GM10847 (cell line): Measurements from ENCODE around the gene HMGB3.

Source experiments
- POLR2A ChIP-seq: IDR thresholded peaks from 2 replicates; pipeline ENCODE4 v1.6.1; 2011; ENCODE audit not compliant: insufficient read length; ENCODE audit errors: extremely low read depth

HMGB3 gene

DNA sequence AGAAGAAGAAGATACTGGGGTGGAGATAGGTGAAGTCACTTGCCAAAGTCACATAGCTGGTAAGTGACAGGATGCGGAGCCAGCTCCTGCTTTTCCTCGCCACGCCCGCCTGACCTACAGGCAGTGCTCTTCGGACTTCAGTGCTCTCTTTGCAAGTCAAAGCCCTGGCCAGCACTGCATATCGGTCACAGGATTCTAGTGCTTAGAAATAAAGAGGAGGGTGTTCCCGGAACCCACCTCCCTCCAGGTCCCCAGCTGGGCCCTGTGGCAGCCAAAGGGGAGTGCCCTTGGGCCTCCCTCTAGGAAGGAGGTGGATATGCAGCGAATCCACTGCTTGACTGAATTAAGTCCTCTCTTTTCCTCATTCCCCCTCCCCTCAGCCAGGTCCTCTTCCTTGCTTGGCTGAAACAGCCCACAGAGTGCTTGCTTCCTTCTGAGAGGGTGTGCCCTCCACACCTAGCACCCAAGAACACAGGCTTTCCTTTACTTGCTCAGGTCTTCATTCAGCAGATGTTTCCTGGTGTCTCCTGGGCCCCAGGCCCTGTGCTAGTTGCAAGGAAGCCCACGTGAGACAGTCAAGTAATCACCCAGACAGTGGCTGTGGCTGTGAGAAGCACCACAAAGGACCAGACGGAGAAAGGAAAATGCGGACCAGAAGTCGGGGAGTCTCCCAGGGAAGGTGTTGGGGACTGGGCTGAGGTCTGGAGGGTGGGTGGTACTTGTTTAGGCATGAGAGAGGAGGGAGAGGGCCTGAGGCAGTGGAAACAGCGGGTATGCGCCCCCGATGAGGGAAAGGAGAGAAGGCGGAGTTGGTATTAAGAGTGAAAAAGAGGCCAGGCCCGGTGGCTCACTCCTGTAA lies 14.0 kb upstream of the HMGB3 start:
- no peak for TF ChIP-seq POLR2A

DNA sequence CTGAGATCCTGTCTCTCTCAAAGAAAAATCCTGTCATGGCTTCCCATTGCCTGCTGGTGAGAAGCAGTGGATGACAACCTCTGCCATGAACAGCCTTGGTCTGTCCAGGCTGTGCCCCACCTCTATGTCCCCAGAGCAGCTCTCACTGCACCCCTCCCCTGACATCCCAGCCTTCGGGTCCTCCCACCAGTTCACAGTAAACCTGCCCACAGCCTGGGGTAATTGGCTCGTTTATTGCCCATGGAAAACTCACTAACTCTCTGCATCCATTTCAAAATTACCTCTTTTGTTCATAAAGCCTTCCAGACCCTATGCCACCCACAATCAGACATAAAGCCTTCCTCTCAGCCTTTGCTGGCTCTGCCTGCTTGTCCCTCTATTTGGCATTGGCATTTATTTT lies 10.7 kb upstream of the HMGB3 start:
- TF ChIP-seq POLR2A, result no peak

DNA sequence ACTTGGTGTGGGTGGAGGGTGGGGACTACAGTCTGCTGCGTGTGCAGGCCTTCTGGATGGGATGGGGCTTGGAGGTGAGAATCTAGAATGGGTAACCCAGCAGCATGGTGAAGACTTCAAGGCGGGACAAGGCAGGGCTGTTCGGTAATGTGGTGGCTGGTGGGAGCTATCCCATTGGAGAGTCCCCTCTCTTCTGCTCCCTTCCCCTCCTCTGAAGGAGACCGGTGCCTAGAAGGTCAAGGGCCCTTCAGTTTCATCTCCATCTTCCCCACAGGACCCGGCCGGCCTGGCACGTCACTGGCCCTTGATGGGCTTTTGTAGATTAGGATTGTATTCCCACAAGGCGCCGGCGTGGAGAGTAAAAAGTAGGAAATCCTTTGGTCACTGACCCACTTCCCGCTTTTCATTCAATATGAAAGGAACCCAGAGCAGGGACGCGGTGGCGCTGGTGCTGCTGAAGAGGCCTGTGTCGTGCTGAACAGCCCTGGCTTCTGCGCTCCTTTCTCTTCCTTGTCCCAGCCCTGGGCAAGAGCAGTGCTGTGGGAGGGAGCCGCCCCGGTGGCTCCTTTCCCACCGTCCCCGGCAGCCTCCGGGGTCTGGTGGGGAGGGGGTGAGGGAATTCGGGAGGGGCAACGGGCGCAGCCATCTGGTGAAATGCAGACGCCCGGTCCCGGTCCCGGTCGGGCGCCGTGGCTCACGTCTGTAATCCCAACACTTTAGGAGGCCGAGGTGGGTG lies 7.3 kb upstream of the HMGB3 start:
- TF ChIP-seq POLR2A, result no peak

DNA sequence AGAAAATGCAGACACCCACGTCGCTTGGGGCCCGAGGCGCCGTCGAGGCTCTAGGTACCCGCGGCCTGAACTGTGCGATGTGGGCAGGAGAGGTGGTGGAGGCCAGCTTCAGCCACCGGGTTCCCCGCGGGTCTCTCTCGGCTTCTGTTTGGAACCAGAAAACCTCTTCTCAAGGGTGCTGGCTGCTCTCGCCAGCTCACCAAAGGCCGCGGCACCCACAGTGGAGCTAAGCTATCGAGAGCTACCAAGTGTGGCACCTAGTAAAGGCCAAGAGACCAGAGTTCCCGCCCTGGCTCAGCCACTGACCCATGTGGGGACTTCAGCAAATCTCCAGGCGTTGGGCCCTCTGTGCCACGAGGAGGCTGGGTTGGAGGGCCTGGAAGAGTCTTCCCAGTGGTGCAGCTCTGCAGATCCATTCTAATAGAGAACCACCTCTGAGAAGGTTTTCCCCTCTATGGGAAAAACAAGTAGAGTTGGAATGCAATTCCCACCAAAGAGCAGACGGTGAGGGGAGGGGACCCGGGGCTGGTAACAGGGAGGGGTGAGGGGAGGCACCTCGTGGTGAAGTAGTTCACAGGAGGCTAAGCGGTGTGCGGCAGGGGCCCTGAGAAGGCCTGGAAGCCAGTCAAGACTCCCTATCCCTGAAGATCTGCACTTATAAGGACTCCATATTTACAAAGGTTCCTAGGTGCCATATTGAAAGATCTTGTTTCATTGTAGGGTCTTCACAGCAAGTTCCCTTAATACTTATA lies 5.5 kb upstream of the HMGB3 start:
- no peak for TF ChIP-seq POLR2A

DNA sequence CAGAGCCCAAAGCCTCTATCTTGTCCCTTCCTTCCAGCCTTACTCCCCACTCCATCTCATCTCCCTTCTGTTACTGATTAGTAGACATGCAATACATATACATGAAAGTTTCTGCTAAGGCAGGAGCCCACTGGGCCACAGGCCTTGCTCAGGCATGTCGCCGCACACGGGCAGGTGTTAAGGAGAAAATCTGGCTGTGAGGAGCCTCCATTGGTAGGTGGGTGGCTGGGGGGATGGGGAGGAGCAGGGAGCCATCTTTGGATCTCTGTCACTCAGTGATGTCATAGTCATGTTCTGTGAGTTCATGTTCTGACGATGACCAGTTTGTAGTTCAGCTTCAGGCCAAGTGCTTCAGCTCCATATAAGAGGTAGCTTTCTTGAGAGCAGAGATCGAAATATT lies 2.9 kb upstream of the HMGB3 start:
- no peak for TF ChIP-seq POLR2A

DNA sequence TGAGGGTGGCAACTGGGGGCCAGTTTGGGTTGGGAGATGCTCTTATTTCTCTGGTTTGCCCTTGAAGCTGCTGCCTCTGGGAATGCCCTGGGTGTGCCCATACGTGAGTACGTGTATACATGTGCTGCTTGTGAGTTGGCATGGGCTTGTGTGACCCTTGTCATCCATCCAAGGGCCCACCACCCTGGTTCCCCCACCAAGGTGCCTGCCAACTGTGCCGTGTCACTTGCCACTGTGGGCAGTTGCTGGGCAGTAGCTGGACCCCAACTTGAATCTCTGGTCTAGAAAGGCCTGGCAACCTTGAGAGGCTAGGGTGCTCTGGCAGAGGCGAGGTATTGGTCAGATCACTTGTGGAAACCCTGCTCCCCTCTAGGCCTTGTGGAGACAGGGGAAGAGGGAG lies 2.4 kb upstream of the HMGB3 start:
- no peak for TF ChIP-seq POLR2A

DNA sequence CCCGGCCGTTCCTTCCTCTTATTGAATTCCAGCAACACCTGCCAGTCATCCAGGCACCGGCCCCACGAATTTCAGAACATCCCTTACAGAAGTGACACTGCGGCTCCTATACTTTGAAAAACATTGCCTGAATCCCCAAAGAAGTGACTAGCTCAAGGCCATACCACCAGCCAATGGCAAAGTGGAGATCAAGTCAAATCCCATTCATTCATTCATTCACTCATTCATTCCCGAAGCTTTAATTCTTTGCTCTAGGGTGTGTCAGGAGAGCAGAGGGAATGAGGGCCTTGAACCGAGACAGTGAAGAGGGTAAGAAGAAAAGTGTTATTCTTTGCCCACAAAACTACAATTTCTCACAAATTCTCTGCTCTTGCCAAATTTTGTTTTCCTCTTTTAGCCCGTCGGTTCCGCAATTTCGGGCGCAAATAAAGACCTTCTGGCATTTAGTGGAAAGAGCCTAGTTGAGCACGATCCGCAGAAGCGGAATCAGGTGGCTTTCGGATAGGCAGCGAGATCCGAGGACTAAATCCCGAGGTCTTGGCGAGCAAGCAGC lies 824 bp upstream of the HMGB3 start:
- TF ChIP-seq POLR2A, result no peak

DNA sequence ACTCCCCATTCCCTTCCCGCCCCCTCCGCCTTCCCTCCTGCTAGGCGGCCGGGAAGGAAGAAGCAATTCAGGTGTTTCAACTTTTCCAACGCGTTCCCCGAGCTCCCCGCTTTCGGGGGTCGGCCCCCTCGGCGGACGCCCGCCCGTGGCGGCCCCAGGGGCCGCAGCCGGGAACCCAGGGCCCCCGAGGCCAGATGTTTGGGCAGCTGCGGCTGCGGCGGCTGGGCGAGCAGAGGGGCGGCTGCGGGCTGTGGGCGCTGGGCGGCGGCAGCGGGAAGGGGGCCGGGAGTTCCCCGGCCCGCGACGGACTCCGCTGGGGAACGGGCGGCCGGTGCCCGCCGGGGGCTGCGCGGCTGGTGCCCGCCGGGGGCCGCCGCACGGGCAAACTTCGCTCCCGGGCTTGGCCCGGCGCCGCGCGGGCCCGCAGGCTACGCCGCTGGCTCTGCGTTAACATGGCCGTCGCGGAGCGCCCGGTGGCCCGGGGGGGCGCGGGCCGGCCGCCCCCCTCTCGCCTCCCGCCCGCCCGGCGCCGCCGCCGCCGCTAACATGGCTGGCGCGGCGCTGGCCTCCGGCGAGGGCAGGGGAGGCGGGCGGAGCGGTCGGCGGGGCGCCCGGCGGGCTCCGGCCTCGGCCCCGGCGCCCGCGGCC lies 510 bp downstream of the HMGB3 start:
- TF ChIP-seq POLR2A, result no peak

DNA sequence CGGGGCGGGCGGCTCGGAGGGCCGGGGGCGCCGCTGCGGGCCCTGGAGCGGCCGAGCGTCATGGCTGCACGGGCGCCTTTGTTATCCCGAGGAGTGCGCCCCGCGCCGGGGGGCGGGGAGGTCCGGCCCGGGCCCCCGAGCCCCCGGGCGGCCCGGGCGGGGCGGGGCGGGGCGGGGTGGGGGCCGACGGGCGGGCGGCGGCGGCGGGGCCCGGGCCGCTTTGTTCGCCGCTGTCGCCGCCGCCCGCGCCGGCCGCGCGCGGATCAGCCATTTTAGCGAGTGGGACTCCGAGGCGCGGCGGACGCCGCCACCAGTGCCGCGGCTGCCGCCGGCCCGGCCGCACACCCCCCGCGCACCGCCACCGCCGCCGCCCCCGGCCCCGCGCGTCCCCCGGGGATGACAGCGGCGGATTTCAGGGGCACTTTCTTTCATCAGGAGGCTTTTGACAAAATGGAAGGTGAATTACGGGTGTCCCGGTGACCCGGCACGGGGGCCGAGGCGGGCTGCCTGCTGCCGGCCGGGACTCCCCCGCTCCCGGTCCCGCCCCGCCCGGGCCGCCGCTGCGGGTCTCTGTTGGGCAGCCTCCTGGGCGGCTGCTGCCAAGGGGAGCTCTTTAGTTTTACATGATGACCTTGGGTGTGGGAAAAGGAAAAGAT lies 1.2 kb downstream of the HMGB3 start:
- TF ChIP-seq POLR2A, result no peak

DNA sequence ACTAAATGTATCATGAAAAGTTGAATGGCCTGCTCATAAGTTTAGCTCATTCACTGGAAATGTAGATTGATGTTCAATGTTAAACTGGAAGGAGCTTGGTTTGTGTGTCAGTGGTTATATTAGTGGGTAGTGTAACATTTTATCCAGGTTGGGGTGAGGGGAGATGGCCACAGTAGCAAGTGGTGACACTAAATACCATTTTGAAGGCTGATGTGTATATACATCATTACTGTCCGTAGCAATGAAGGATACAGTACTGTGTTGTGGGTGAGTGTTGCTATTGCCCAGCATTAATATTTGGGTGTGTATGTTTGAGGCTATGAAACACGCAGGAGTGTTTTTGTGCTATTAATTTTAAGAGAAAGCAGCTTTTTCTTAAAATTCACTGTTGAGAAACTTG lies 6.3 kb downstream of the HMGB3 start:
- no peak for TF ChIP-seq POLR2A

DNA sequence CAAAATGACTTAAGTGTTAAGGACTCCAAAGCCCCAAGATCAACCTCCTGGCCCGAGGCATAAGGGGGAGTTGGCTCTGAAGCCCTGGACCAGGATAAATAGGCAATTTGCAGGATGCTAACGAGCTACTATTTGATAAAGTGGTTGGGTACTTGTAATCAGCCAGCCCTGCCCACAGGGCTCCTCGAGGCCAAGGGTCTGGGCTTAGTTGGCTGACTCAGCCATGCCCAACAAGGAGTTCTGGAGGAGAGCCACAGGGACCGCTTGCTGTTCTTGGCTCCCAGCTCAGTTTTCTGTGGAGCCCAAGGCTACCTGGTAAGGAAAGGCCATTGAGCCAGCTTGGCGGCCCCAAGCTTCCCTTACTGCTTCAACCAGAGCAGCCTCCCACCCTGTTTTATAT lies 7.8 kb downstream of the HMGB3 start:
- no peak for TF ChIP-seq POLR2A

DNA sequence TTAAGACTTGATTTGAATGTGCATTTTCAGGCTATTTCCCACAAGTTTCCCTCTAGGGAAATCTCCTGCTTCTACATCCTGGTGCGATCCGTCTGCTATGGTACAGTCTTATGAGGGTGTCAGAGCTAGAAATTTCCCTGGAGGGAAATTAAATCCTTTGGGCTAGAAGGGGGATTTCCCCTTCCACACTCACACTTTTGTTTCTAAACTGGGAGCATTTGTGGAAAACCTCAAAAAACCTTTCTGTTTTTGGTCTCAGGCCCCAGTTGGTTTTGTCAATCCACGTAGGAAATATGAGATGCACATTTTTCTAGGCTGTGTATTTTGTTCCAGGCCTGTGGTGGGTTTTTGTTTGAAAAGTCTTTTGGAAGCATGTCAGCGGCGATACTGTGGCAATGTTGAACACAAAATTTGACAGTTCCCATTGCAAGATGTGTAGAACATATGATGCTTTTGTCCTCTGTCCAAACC lies 17.8 kb downstream of the HMGB3 start:
- no peak for TF ChIP-seq POLR2A

DNA sequence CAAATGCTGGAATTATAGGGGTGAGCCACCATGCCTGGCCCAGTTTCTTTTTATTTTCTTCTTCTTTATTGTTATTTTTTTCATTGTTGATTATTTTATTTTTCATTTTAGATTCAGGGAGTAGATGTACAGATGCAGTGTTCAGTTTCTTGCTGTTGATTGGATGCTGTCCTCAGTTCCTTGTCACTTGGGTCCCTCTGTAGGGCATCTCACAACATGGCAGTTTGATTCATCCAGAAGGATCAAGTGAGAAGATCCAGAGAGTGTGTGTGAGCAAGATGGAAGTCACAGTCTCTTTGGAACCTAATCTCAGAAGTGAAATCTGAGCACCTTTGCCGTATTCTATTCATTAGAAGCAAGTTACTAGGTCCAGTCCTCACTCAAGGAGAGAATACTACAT lies 20.9 kb downstream of the HMGB3 start:
- no peak for TF ChIP-seq POLR2A

DNA sequence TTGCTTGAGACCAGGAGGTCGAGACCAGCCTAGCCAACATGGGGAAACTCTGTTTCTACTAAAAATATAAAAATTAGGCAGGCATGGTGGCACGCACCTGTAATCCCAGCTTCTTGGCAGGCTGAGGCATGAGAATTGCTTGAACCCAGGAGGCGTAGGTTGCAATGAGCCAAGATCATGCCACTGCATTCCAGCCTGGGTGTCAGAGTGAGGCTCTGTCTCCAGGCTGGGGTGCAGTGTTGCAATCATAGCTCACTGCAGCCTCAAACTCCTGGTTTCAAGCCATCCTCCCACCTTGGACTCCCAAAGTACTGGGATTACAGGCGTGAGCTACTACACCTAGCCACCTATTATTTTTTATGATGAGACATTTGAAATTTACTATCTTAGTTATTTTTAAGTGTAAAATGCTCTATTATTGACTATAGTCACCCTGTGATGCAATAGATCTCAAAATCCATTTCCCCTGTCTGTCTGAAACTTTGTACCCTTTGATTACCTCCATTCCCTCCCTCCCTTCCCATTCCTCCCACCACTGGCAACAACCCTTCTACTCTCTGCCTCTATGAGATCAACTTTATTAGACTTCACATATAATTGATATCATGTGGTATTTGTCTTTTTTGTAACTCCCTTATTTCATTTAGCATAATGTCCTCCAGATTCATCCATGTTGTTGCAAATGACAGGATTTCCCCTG lies 23.4 kb downstream of the HMGB3 start:
- TF ChIP-seq POLR2A, result no peak
